ENCODE results near the gene HOXB5.

HOXB5 gene

DNA sequence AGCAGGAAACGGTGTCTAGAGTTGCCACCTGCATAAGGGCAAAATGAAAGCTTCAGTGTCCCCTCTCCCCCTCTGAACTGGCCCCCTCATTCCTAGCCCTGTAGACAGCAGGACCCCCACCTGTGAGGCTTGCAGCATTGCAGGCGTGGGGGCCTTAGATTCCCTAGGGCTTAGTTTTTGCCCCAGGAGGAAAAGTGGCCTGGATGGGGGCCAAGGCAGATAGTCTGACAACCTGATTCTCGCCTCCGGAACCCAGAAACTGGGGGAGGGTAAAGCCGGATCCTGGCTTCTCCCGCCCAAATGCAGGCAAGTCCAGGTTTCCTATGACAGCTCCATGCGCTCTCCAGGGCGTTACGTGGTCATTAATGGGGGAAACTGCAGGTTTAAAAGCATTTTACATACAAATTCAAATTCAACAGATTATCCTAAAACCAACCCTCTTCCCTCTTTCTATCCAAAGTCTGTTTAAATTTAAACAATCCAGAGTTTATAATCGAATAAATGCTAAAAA lies 11.9 kb upstream of the HOXB5 start:
- TF ChIP-seq MYC (IDR thresholded peaks at IDR 0.05; ENCODE audit: low read depth, low read length) (no peak), POLR2A (IDR thresholded peaks at IDR 0.05; ENCODE audit: extremely low read depth, insufficient read length) (no peak)
- TF ChIP-seq, protein P1, sequence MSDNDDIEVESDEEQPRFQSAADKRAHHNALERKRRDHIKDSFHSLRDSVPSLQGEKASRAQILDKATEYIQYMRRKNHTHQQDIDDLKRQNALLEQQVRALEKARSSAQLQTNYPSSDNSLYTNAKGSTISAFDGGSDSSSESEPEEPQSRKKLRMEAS (IDR thresholded peaks at IDR 0.05; ENCODE audit: low read depth, low read length) = no peak
- TF ChIP-seq, protein P2, sequence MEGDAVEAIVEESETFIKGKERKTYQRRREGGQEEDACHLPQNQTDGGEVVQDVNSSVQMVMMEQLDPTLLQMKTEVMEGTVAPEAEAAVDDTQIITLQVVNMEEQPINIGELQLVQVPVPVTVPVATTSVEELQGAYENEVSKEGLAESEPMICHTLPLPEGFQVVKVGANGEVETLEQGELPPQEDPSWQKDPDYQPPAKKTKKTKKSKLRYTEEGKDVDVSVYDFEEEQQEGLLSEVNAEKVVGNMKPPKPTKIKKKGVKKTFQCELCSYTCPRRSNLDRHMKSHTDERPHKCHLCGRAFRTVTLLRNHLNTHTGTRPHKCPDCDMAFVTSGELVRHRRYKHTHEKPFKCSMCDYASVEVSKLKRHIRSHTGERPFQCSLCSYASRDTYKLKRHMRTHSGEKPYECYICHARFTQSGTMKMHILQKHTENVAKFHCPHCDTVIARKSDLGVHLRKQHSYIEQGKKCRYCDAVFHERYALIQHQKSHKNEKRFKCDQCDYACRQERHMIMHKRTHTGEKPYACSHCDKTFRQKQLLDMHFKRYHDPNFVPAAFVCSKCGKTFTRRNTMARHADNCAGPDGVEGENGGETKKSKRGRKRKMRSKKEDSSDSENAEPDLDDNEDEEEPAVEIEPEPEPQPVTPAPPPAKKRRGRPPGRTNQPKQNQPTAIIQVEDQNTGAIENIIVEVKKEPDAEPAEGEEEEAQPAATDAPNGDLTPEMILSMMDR (IDR thresholded peaks at IDR 0.05; ENCODE audit: low read depth, low read length) = no peak
- no peak for DNase-seq (ENCODE audit: low read depth)
- H3K4me3 ChIP-seq (ENCODE audit: low read depth, low read length) = no peak overlapping the region

DNA sequence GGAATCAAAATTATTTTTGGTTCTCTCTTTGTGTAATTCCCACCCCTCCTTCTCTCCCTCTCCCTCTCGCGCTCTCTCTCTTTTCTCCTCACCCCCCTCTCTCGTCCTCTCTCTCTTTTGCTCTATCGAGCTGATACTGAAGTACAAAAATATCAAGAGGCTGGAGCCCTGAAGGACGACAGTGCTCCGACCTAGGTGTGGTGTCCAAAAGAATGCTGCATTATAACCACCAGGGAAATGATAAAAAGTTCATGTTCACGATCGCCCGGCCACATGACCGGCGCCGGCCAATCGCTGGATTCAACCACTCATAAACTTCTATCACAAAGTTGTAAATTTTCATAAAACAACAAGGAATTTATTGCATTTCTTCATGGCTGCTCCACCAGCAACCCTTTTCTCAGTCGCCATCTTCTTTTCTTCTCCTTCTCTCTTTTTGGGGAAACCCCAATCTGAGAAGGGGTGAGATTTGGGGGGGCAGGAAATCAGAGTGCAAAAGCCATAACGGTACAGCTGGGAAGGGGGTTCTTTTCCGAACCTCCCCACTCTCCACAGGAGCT lies 11.3 kb upstream of the HOXB5 start, which contains the start of gene HOXB6:
Gene HOXB6, minus strand, starts transcription at position 217 of the 560 bp plus-strand sequence. CDS start 6,836 bp downstream, outside the sequence.
- no peak within 1 kb of the TSS for H3K4me3 ChIP-seq (ENCODE audit: low read depth, low read length)
- no peak for TF ChIP-seq POLR2A (IDR thresholded peaks at IDR 0.05; ENCODE audit: extremely low read depth, insufficient read length)
- TF ChIP-seq, protein P2 (IDR thresholded peaks at IDR 0.05; ENCODE audit: low read depth, low read length) = no peak
- TF ChIP-seq MYC (IDR thresholded peaks at IDR 0.05; ENCODE audit: low read depth, low read length) = no peak
- no peak for DNase-seq (ENCODE audit: low read depth)

DNA sequence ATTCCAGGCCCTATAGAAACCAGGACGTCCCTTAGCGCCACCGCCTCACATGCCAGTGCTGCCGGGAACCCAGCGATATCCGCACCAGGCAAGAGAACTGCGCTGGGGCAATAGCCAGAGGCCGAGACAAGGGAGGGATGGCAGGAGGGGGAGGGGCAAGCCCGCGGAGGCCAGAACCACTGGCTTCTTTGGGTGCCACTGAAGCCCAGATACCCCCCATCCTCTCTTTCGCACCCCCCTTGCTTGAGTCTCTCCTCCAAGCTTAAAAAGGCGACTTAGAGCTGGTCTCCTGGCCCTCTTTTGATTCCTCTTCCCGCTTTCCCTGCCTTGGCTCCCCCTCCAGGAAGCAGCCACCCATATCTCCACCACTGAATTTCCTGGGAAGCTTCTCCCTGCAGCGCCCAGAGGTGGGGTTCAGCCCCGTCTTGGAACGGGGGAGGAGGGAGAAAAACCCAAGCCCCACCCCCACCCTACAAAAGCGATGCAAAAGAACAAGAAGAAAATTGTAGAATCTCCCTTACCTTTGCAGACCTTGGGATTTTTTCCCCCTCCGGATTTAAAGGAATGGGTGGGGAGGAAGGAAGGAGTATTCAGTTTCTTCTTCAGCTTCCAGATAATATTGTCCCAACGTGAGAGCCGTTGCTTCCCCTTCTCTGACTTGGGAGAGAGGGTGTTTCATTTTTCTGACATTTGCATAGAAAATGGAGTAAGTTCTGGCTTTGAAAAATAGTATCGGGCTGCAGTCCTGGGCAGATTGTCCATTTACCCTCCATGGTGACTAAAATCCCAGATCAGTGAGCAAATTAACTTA lies 10.6 kb upstream of the HOXB5 start:
- DNase-seq (ENCODE audit: low read depth) = no peak
- H3K4me3 ChIP-seq (ENCODE audit: low read depth, low read length) = no peak overlapping the region
- TF ChIP-seq, protein P2 (IDR thresholded peaks at IDR 0.05; ENCODE audit: low read depth, low read length) = no peak
- TF ChIP-seq MYC (IDR thresholded peaks at IDR 0.05; ENCODE audit: low read depth, low read length) = no peak
- TF ChIP-seq, protein P1 (IDR thresholded peaks at IDR 0.05; ENCODE audit: low read depth, low read length) = no peak
- TF ChIP-seq POLR2A (IDR thresholded peaks at IDR 0.05; ENCODE audit: extremely low read depth, insufficient read length) = no peak

DNA sequence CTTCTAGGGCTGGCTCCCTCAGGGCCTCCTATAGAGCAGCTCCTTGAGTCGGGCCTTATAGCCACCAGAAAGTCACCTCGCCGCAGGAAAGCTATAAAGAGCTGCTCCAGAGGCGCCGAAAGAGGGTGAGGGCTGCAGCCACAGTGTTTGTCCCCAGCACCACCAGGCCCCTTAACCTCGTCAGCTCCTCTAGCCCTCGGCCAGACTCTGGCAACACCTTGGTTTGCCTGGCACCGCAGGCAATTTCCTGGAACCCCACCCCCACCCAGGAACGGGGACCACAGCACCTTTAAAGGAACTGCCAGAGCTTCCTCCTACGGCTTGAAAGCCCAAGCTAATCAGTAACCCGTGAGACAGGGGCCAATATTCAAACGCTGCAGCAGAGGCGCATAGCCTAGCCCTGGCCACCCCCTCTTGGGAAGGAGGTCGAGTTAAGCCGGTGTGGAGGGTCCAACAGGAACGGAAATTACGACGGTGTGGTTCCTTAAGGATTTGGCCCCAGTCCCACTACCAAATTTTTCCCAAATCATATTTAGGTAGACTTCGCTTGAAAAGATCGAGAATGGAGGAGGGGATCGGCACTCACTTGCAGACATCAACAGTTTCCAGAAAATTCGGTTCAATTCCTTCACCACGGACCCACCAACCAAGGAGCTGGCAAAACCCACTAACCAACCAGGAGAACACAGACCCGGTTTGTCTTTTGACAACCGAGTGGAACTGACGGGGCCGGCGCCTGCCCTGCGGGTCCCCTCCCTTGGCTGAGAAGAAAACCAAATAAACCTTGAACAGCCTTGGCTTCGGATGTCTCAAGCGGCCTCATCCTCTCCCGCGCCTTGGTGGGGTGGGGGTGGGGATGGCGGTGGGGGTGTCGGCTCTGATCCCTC lies 8.2 kb upstream of the HOXB5 start:
- TF ChIP-seq, protein P2 (IDR thresholded peaks at IDR 0.05; ENCODE audit: low read depth, low read length) = no peak
- TF ChIP-seq MYC (IDR thresholded peaks at IDR 0.05; ENCODE audit: low read depth, low read length) (no peak), POLR2A (IDR thresholded peaks at IDR 0.05; ENCODE audit: extremely low read depth, insufficient read length) (no peak)
- TF ChIP-seq, protein P1 (IDR thresholded peaks at IDR 0.05; ENCODE audit: low read depth, low read length) = no peak
- no peak for DNase-seq (ENCODE audit: low read depth)
- no peak overlapping the region for H3K4me3 ChIP-seq (ENCODE audit: low read depth, low read length)

DNA sequence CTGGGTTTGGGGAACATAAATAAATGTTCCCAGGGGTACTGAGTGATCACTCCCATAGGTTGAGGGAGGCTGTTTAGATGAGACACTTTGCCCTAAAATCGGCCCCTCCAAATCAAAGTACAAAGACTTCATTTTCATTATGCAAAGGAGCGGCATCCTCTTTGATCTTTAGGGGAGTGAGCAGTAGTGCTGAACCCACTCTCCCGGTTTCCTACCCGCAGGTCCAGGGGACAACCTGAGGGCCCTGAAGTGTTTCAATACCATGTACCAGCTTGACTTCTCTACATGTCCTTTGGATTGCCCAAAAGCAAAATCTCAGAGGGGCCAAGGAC lies 7.6 kb upstream of the HOXB5 start:
- DNase-seq (ENCODE audit: low read depth) = no peak
- TF ChIP-seq, protein P1 (IDR thresholded peaks at IDR 0.05; ENCODE audit: low read depth, low read length) = no peak
- no peak overlapping the region for H3K4me3 ChIP-seq (ENCODE audit: low read depth, low read length)

All from NB4 (cell line).